ENCODE results near the gene VIT.

GRCh38 chr2:36729067-36729466 is 32.6 kb downstream of the VIT start:
- no peak for TF ChIP-seq CTCF (IDR thresholded peaks at IDR 0.05)
- TF ChIP-seq POLR2A (IDR thresholded peaks at IDR 0.05) = no peak
